Esophagus muscularis mucosa (tissue), 4 donors: ENCODE data around the gene CAMK2G. TPM values are rescaled to one million over a fixed set of nuclear protein-coding genes. Genes with fewer than 3 reads are reported as not detected.

Experiments used
- DNase-seq: peaks from one replicate; pipeline ENCODE4 v3.0.0-alpha.2; 2017; ENCODE audit errors: extremely low spot score
- H3K27ac ChIP-seq, 4 donors: fragments of 200-600 bp; sonication (generic); replicated peaks in 1 of 4; 1 replicate in 3 of 4; 2 replicates in 1 of 4; pipeline ENCODE4 v1.5.1; 2016 to 2019; ENCODE audit warnings: mild to moderate bottlenecking in 1 of 4
- H3K27me3 ChIP-seq, 4 donors: fragments of 200-600 bp; sonication (generic); one replicate each; pipeline versions ENCODE4 v1.5.1 to v1.6.0; 2016 to 2019
- H3K36me3 ChIP-seq, 4 donors: fragments of 200-600 bp; sonication (generic); one replicate each; pipeline ENCODE4 v1.5.1; 2016 to 2019
- H3K4me1 ChIP-seq, 4 donors: fragments of 200-600 bp; sonication (generic); one replicate each; pipeline ENCODE4 v1.5.1; 2016 to 2019
- H3K4me3 ChIP-seq, 4 donors: fragments of 200-600 bp; sonication (generic); 1 replicate in 2 of 4; 2 replicates in 2 of 4; pipeline ENCODE4 v1.5.1; 2016 to 2019; ENCODE audit warnings: mild to moderate bottlenecking in 4 of 4, moderate library complexity in 1 of 4
- H3K9me3 ChIP-seq, 4 donors: fragments of 200-600 bp; sonication (generic); 1 replicate in 3 of 4; 2 replicates in 1 of 4; pipeline ENCODE4 v1.5.1; 2016 to 2019
- EP300 ChIP-seq: sonication (generic); formaldehyde crosslinking; IDR thresholded peaks from one replicate; pipeline ENCODE4 v1.6.1; 2017; ENCODE audit warnings: antibody characterized with exemption
- POLR2A ChIP-seq: fragments of 450-650 bp; IDR thresholded peaks from one replicate; pipeline ENCODE4 v1.6.1; 2017; ENCODE audit warnings: antibody characterized with exemption, moderate library complexity, mild to moderate bottlenecking, low read depth
- POLR2AphosphoS5 ChIP-seq, 2 donors: sonication (generic); formaldehyde crosslinking; IDR thresholded peaks; one replicate each; pipeline ENCODE4 v1.6.1; 2017; ENCODE audit warnings: antibody characterized with exemption in 2 of 2
- WGBS: methylation state at CpG from one replicate; pipeline ENCODE4 v1.1.5; 2018; 5-methylcytosine and 5-hydroxymethylcytosine counted together
- intact Hi-C: fragments of 100-400 bp; cut with DNase I; formaldehyde crosslinking; loops from one replicate; pipeline ENCODE4 v1.15.1; 2023
- total RNA-seq, 4 donors: library from RNA; depleted of rRNA; stranded (reverse); fragments of >200 nt; gene quantifications; one replicate each; pipeline versions ENCODE4 v1.1.0 to v1.2.1, GENCODE V29; 2016
- TF ChIP-seq, protein P1 (sequence below), 3 experiments: fragments of 200-600 bp in 2 of 3; fragments of 450-650 bp in 1 of 3; sonication (generic) in 2 of 3; IDR thresholded peaks; one replicate each; pipeline ENCODE4 v1.5.1; 2017 to 2019; ENCODE audit warnings: antibody characterized with exemption in 3 of 3, mild to moderate bottlenecking in 2 of 3, moderate library complexity in 1 of 3

CAMK2G gene
- total RNA-seq, 4 donors from 2014 or later, result 96.4 to 201 (median 159) TPM

DNA sequence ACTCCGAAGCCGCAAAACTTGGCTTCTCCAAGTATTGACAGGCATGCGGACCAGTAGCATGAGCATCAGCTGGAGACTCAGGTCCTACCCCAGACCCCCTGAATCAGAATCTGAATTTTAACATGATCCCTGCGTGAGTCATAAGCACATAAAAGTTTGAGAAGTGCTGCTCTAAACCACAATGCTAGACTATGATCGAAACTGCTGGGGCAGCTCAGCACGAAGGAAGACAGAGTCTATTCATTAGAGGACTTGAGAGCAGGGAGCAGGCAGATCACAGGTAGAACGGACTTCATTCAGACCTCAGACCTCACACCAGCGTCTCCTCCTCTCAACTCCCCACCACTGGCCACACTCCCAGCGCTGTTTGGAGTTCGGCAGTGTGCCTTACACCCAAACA is 16.9 kb downstream of the CAMK2G start:
- intact Hi-C loops, result no loop called here
- peak overlapping the region; percentile 86 to 93 (median 92) for H3K27ac ChIP-seq
- DNase-seq, result no peak
- WGBS, result 60% methylated on average over 10 of the region's 10 CpGs
- H3K27me3 ChIP-seq, result no peaks in the 10 kb centered on the region
- peaks cover 5 to 100% (median 99%) of the 10 kb centered on the region in 4 donors for H3K4me1 ChIP-seq
- TF ChIP-seq, protein P1, sequence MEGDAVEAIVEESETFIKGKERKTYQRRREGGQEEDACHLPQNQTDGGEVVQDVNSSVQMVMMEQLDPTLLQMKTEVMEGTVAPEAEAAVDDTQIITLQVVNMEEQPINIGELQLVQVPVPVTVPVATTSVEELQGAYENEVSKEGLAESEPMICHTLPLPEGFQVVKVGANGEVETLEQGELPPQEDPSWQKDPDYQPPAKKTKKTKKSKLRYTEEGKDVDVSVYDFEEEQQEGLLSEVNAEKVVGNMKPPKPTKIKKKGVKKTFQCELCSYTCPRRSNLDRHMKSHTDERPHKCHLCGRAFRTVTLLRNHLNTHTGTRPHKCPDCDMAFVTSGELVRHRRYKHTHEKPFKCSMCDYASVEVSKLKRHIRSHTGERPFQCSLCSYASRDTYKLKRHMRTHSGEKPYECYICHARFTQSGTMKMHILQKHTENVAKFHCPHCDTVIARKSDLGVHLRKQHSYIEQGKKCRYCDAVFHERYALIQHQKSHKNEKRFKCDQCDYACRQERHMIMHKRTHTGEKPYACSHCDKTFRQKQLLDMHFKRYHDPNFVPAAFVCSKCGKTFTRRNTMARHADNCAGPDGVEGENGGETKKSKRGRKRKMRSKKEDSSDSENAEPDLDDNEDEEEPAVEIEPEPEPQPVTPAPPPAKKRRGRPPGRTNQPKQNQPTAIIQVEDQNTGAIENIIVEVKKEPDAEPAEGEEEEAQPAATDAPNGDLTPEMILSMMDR (IDR thresholded peaks at IDR 0.05), result no peak
- TF ChIP-seq EP300 (no peak), POLR2A (no peak), POLR2AphosphoS5 (IDR thresholded peaks at IDR 0.05) (no peak)
- no peaks in the 10 kb centered on the region for H3K9me3 ChIP-seq
- H3K36me3 ChIP-seq, result peaks cover 11 to 57% (median 52%) of the 10 kb centered on the region in 4 donors
- H3K4me3 ChIP-seq, result no peak overlapping the region

DNA sequence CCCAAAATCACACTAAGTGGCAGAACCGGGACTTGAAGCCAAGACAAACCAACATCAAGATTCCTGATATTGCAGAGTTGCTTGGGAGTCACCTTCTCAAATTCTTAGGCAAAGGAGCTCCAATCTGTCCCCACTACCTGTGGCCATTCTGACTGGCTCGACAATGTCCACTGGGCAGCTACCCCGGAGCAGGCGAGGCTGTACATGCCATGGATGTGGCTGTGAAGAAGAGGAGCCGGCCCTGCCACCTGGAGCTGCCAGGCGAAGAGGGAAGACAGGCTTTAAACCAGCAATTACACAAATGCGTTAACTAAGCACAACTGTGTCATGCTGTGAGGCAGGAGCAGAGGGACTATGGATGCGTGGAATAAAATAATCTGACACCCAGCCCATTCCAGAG is 18.1 kb downstream of the CAMK2G start:
- Histone ChIP-seq H3K4me1 (peaks cover 6 to 100% (median 99%) of the 10 kb centered on the region in 4 donors), H3K27me3 (no peaks in the 10 kb centered on the region), H3K36me3 (peaks cover 11 to 64% (median 58%) of the 10 kb centered on the region in 4 donors), H3K4me3 (no peak overlapping the region), H3K27ac (peak overlapping the region; percentile 86 to 93 (median 92)), H3K9me3 (no peaks in the 10 kb centered on the region)
- TF ChIP-seq, protein P1 (IDR thresholded peaks at IDR 0.05), result no peak
- TF ChIP-seq POLR2A (no peak), POLR2AphosphoS5 (IDR thresholded peaks at IDR 0.05) (no peak), EP300 (no peak)
- WGBS, result 72% methylated on average over 7 of the region's 8 CpGs
- DNase-seq, result no peak
- intact Hi-C loops, result no loop called here

DNA sequence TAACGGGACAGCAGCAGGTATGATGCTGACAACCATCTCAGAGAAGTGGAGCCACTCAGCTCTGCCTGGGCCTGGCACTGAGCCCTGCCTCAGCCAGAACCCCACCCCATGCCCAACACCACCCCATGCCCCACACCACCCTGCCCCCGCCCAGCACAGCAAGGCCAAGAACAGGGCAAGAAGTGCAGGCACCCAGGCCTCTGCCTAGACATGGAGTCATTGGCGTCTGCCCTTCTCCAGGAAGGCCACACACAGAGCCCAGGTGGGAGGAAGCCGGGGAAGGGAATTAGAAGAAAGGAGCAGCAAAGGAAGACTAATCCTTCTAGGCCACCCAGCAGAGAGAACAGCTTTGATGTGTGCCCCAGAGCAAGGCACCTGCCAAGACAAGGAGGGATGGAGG is 18.9 kb downstream of the CAMK2G start:
- H3K27ac ChIP-seq, result peak overlapping the region; percentile 86 to 93 (median 92)
- intact Hi-C loops, result no loop called here
- WGBS, result 36% methylated on average over 3 of the region's 4 CpGs

DNA sequence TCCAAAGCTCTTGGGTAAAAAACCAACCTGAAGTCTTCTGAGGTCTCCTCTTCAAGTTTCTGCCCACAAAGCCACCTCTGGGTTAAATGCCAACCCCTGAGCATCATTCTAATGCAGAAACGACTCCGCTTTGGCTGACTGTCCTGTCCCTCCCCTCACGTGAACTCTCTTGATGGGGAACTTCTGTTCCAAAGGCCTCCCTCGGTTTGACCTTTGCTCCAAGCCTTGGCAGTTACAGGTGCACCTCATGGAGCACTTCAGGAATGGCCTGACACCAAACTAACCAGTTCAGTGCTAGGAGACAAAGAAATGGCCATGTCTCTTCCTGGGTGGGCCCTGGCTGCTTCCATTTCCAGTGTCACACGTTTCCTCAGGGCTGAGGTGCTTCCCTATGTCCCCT is 20.0 kb downstream of the CAMK2G start:
- intact Hi-C loops, result no loop called here
- Histone ChIP-seq H3K36me3 (peaks cover 0 to 55% (median 42%) of the 10 kb centered on the region in 4 donors), H3K9me3 (no peaks in the 10 kb centered on the region), H3K4me3 (no peak overlapping the region), H3K4me1 (peaks cover 21 to 100% (median 99%) of the 10 kb centered on the region in 4 donors), H3K27ac (peak overlapping the region; percentile 86 to 93 (median 92)), H3K27me3 (no peaks in the 10 kb centered on the region)
- TF ChIP-seq, protein P1 (IDR thresholded peaks at IDR 0.05), result no peak
- TF ChIP-seq POLR2AphosphoS5 (IDR thresholded peaks at IDR 0.05), result no peak
- no peak for TF ChIP-seq POLR2A
- no peak for TF ChIP-seq EP300
- 57% methylated on average over 5 of the region's 5 CpGs for whole genome bisulfite sequencing
- DNase-seq, result no peak

More for the DNA sequence above, 18.9 kb downstream of the CAMK2G start:
- Histone ChIP-seq H3K36me3 (peaks cover 10 to 66% (median 53%) of the 10 kb centered on the region in 4 donors), H3K27me3 (no peaks in the 10 kb centered on the region), H3K4me1 (peaks cover 13 to 100% (median 99%) of the 10 kb centered on the region in 4 donors), H3K9me3 (no peaks in the 10 kb centered on the region), H3K4me3 (no peak overlapping the region)
- no peak for DNase-seq
- no peak for TF ChIP-seq EP300
- no peak for TF ChIP-seq POLR2AphosphoS5 (IDR thresholded peaks at IDR 0.05)
- TF ChIP-seq, protein P1 (IDR thresholded peaks at IDR 0.05), result no peak
- TF ChIP-seq POLR2A, result no peak

DNA sequence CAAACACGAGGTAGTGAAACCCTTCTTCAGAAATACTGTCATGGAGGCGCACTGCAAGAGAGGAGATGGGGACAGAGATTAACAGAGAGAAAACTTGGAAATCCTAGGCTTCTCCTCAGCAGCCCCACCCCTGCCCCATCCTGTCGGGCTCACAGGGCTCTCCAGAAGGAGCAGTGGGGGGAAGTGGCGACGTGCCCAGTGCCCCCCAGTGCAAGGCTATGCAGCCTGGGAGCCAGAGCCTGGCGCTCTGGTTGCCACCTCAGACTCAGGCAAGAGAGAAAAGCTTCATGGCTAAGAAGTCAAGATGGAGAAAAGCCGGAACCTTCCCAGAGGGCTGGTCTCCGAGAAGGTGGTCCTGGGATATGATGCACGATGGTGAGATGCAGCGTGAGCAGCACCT is 21.2 kb downstream of the CAMK2G start:
- H3K9me3 ChIP-seq, result no peaks in the 10 kb centered on the region
- TF ChIP-seq EP300, result no peak
- TF ChIP-seq, protein P1 (IDR thresholded peaks at IDR 0.05), result no peak
- H3K27ac ChIP-seq, result peak overlapping the region; percentile 86 to 93 (median 92)
- H3K36me3 ChIP-seq, result peaks cover 8 to 51% (median 38%) of the 10 kb centered on the region in 4 donors
- no peak overlapping the region for H3K4me3 ChIP-seq
- 86% methylated on average over 10 of the region's 10 CpGs for WGBS
- no peaks in the 10 kb centered on the region for H3K27me3 ChIP-seq
- H3K4me1 ChIP-seq, result peaks cover 22 to 100% (median 96%) of the 10 kb centered on the region in 4 donors
- DNase-seq, result no peak
- intact Hi-C loops, result no loop called here
